ENCODE measurements around the gene CPNE5.

CPNE5 gene

GRCh38 chr6:36692861-36693702, 146.2 kb downstream of the CPNE5 start:
- Histone ChIP-seq H3K4me3 (ENCODE audit: low read depth, low read length) (no peak overlapping the region), H3K27ac (ENCODE audit: low read depth, low read length) (no peak overlapping the region), H3K9ac (ENCODE audit: low read length) (no peak overlapping the region), H3K9me3 (ENCODE audit: control insufficient read depth, insufficient read depth, low read depth, low read length) (no peaks in the 10 kb centered on the region), H3K27me3 (ENCODE audit: control insufficient read depth, insufficient read depth, low read length) (no peaks in the 10 kb centered on the region), H3K36me3 (ENCODE audit: control insufficient read depth, insufficient read depth, low read length) (no peaks in the 10 kb centered on the region), H3K4me1 (ENCODE audit: control insufficient read depth, insufficient read depth, low read length) (no peaks in the 10 kb centered on the region)

- H3K9me3 ChIP-seq (ENCODE audit: control insufficient read depth, insufficient read depth, low read depth, low read length), result no peaks in the 10 kb centered on the region
- H3K9ac ChIP-seq (ENCODE audit: low read length), result no peak overlapping the region
- no peak overlapping the region for H3K4me3 ChIP-seq (ENCODE audit: low read depth, low read length)
- no peak overlapping the region for H3K27ac ChIP-seq (ENCODE audit: low read depth, low read length)
- 0 out of 2 replicates have a peak, but pooled peaks cover 3% of the 10 kb centered on the region for H3K36me3 ChIP-seq (ENCODE audit: control insufficient read depth, insufficient read depth, low read length)
- H3K4me1 ChIP-seq (ENCODE audit: control insufficient read depth, insufficient read depth, low read length), result no peaks in the 10 kb centered on the region
- H3K27me3 ChIP-seq (ENCODE audit: control insufficient read depth, insufficient read depth, low read length), result no peaks in the 10 kb centered on the region
These were observed 147.0 kb downstream of the CPNE5 start for GRCh38 chr6:36692220-36692619.

- H3K9me3 ChIP-seq (ENCODE audit: control insufficient read depth, insufficient read depth, low read depth, low read length), result no peaks in the 10 kb centered on the region
- no peak overlapping the region for H3K27ac ChIP-seq (ENCODE audit: low read depth, low read length)
- H3K27me3 ChIP-seq (ENCODE audit: control insufficient read depth, insufficient read depth, low read length), result no peaks in the 10 kb centered on the region
- H3K36me3 ChIP-seq (ENCODE audit: control insufficient read depth, insufficient read depth, low read length), result peaks cover 8% of the 10 kb centered on the region
- H3K4me1 ChIP-seq (ENCODE audit: control insufficient read depth, insufficient read depth, low read length), result no peaks in the 10 kb centered on the region
- H3K9ac ChIP-seq (ENCODE audit: low read length), result no peak overlapping the region
- H3K4me3 ChIP-seq (ENCODE audit: low read depth, low read length), result no peak overlapping the region
These were observed 147.6 kb downstream of the CPNE5 start for GRCh38 chr6:36691612-36692011.

- Histone ChIP-seq H3K27ac (ENCODE audit: low read depth, low read length) (no peak overlapping the region), H3K9ac (ENCODE audit: low read length) (no peak overlapping the region), H3K9me3 (ENCODE audit: control insufficient read depth, insufficient read depth, low read depth, low read length) (no peaks in the 10 kb centered on the region), H3K27me3 (ENCODE audit: control insufficient read depth, insufficient read depth, low read length) (no peaks in the 10 kb centered on the region), H3K36me3 (ENCODE audit: control insufficient read depth, insufficient read depth, low read length) (peaks cover 14% of the 10 kb centered on the region), H3K4me3 (ENCODE audit: low read depth, low read length) (no peak overlapping the region), H3K4me1 (ENCODE audit: control insufficient read depth, insufficient read depth, low read length) (no peaks in the 10 kb centered on the region)
These were observed 148.2 kb downstream of the CPNE5 start for GRCh38 chr6:36691011-36691410.
